Right lung (tissue), 5 donors: ENCODE results near the gene DGCR2. TPM values are rescaled to one million over a fixed set of nuclear protein-coding genes. Genes with fewer than 3 reads are reported as not detected.
"Not testable (repeated sequence)": the region's sequence is repeated elsewhere in the genome, so short reads cannot be mapped to it uniquely, and the experiment has no call there.

ENCODE experiments used
- DNase-seq, 2 donors: peaks; one replicate each; pipeline ENCODE4 v3.0.0-alpha.2; 2013
- polyA plus RNA-seq, 5 donors: library from polyadenylated mRNA; unstranded; fragments of 120-200 nt; gene quantifications; one replicate each; pipeline versions ENCODE4 v1.2.1 to v1.2.3, GENCODE V29; 2013; ENCODE audit warnings: inconsistent platforms in 1 of 5, low replicate concordance in 1 of 5; ENCODE audit not compliant: insufficient read length in 5 of 5, insufficient read depth in 1 of 5

DGCR2 gene
- polyA plus RNA-seq, 5 donors, result 58.4 to 79.1 (median 59.9) TPM

DNA sequence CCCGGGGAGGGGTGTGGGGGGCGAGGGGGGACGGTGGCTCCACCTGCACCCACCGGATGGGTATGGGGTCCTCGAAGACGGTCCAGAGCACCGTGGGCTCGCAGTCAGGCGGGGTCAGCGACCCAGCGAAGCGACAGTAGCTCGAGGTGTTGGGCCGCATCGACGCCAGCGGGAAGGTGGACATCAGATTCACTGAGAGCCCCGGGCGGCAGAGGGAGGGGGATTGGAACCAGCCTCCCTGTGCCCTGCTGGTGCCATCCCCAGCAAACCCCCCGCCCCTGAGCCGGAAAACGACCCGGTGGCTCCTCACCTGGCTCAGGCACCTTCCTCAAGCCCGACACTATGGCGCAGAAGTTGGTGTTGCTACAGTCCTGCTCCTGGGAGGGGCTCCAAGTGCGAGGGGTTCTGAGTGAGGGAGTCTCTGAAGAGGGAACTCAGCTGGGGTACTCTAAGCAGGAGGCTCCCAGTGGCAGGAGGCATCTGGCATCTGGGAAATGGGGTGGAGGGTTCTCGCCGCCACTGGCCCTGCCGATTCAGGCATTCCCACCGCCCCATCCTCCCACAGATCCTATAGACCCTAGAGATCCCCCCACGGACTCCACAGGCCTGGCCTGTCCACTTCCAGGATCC lies 89.9 kb downstream of the DGCR2 start:
- DNase-seq, result not testable (repeated sequence)

DNA sequence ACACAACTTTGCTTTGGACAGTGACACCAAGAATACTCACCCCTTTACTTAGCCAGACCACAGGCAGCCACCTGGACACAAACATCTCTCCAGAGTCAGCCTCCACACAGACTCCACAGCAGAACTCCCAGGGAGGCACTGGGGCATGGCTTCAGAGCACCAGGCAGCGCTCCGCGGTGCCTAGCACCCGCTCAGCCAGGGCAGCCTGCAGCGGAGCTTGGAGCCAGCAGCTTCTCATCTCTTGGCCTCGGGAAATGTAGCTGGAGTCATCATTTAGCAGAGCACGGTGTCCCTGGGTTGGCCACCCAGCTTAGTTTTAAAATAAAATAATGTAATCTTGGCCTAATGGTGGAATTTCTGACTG lies 91.3 kb downstream of the DGCR2 start:
- not testable (repeated sequence) for DNase-seq

DNA sequence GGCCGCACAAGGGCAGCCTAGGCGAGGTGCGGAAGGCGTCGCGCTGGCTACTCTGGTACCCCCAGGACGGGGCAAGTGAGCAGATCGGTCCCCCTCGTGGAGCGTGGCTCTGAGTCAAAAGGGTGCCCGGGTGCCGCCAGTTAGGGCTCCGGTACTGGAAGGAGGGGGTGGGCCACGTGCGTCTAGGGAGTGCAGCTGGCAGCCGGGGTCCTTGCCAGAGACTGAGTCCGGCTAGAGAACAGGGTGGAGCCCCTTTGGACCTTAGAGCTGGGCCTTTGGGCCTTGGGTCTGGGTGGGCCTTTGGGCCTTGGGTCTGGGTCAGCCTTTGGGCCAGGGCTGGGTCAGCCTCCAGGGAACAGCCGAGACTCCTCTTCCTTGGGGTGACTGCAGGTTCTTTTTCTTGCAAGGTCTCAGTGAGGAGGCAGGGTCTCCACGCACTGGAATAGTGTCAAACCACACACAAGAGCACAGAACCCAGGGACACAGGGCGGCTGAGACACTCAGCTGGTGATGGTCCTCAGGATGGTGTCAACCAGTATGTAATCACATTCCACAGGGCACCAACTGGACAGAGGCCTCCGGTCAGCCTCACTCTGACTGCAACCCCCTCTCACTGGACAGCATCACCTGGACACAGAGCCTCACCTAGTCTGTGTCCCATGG lies 91.9 kb downstream of the DGCR2 start:
- DNase-seq, result not testable (repeated sequence)

DNA sequence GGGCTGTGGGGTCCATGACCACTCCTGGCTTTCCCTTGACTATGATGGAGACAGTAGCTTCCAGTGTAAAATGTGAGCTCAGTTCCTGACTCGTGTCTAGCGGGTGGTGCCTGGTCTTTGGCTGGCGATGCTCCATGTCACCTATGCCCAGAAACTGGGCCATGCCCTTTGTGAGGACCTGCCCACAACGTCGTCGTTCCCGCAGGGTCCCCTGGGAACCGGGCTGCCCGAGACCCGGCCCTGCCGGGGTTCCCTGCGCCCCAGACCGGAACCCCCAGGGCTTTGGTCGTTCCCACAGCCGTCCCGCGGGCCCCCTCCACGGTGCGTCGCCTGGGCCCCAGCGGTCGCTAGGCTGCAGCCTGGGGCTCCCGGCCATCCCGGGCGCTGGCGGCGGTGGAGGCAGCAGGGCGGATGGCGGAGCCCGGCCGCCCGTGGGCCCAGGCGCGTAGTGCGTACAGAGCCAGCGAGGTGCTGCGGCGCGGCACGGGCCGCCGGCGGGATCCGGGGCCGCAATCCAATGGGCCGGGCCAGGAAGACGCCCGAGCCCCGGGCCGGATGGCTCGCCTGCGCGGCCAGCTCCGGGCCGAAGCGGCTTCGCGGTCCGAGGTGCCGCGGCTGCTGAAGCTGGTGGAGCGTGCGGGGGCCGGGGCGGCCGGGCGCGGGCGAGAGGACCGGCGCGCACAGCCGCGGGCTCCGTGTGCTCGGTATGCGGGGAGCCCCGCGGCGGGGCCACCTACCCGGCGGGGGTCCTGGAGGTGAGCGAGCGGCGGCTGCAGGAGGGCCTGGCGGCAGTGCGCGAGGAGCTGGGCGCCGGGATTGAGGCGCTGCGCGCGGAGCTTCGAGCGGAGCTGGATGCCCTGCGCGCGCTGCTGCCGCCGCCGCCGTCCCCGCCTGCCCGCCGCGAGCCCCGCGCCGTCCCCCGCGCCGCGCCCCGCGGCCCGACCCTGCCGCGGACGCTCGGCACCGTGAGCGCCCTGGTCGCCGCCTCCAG lies 92.8 kb downstream of the DGCR2 start:
- DNase-seq, result not testable (repeated sequence)

DNA sequence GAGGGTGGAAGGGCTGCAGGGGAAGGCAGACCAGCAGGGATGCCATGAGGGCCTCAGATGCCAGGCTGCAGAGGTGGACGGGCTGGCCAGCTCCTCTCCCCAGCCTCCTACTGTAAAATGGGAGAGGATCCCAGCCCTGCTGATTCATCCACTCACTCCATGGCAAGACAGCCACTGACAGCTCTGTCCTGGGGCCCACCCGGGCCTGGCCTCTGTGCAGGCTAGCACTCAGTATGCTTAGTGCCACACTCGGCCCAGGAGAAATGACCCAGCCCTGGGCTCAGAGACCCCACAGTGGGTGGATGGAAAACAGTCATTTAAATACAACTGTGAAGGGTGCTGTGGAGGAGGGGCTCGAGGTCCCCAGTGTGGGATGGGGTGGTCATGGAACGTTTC lies 94.2 kb downstream of the DGCR2 start:
- not testable (repeated sequence) for DNase-seq

DNA sequence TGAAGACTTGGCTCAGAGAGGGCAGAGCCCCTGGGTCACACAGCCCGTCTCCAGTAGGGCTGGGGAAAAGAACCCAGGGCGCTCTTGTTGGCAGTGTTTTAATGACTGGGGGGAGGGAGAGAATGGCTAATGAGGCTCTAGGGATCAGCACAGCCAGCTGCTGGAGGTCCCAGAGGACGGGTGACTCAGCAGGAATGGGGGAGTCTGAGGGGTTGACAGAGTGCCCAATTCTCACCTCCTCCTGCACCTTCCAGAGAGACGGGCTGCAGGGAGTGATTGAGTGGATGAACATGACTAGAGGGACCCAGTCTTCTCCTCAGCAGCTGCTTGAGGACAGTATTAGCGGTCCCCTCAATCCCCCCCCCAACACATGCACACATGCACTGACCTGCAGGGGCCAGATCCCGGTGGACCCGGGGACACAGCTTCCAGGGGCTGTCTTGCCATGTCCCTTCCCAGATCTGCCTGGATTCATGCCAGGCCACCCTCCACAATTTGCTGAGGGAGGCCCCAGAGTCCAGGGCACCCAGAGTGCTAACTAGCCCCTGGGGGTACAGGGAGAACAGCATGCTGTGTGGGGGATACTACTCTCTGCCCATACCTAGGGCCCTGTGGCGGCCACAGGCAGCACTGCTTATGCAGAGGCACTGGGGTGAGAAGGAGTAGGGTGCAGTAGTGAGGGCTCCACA lies 94.7 kb downstream of the DGCR2 start:
- not testable (repeated sequence) for DNase-seq

DNA sequence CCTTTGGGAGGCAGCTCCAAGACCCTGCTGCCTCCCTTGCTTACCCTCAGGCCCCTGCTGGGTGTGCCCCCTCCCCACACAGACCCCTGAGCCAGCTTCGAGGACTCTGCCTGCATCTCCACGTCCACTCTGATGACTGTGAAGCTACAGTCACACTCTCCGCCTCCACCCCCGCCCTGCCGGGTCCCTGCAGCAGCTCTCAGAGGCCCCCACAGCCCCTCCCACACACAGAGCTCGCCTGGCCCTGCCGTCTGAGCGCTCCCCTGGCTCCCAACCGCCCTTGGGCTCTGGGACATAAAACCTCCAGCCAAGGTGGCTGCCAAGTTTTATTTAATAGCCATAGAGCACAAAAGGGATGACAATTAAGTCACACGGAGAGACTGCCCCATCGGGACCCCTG lies 96.1 kb downstream of the DGCR2 start:
- DNase-seq, result not testable (repeated sequence)

DNA sequence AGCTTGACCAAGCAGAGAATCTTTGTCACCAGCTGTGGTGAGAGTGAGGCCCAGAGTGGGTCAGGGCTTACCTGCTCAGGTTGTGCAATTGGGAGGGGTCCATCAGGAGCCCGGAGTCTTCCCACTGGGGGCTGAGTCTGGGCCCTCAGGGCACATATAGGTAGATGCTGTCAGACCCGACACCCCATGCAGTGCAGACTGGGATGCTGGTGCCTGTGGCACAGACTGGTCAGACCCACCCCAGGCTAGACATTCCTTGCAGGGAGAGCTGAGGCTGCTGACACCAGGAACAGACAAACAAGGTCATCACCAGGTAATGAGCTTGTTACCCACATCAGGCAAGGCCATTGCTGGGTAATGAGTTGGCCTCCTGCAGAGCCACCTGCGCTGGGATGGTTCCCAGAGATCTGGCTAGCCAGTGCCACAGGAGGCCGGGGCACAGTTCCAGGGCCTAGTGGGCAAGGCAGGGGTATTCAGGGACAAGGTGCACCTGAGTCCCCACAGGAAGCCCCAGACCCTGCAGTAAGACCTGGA lies 97.2 kb downstream of the DGCR2 start:
- DNase-seq, result not testable (repeated sequence)

DNA sequence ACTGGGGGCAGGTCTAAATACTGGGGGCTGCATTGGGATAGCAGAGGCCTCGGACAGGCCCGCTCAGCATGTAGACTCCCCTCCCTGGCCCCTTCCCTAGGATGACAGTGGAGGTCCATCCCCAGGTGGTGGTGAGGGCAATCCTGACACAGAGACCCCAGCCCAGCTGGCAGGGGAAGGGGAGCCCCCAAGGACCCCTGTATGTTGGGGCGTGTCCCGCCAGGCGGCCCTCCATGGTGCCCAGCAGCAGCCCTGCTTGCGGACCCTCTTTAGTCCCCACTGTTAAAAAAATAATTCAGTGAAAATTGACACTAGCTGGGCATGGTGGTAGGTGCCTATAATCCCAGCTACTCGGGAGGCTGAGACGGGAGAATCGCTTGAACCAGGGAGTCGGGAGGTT lies 98.3 kb downstream of the DGCR2 start:
- not testable (repeated sequence) for DNase-seq

DNA sequence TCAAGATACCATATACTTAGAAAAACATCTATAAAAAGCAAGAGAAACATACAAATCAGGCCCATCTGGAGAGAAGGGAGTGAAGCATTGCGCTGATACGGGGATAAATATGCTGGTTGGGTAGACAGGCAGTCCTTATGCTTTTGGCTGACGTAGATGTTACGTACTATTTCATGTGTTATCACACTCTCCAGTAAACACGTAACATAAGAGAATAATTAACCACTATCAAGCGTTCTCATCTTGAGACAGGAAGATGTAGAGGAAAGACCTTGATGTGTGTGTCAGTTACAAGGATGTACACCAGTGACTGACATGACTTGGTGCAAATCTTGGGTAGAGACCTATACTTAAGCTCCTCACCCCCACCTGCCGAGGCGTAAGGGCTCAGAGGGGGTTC lies 99.5 kb downstream of the DGCR2 start:
- DNase-seq, result no peak

DNA sequence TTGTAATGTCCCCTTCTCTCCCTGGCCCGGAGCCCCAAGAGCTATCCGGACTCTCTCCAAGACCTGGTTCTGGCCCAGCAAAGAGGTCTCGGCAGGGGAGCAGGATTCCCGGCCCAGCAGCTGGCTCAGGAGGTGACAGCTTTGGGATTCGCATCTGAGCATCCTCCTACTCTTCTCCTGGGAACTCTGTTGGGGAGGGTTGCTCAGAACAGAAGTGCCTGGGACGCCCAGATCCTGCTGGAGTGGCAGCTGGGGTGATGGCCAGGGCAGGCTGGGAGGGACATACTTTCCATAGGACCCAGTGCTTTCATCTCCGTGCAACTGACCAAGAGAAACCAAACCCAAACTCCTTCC lies 102.6 kb downstream of the DGCR2 start:
- no peak for DNase-seq

DNA sequence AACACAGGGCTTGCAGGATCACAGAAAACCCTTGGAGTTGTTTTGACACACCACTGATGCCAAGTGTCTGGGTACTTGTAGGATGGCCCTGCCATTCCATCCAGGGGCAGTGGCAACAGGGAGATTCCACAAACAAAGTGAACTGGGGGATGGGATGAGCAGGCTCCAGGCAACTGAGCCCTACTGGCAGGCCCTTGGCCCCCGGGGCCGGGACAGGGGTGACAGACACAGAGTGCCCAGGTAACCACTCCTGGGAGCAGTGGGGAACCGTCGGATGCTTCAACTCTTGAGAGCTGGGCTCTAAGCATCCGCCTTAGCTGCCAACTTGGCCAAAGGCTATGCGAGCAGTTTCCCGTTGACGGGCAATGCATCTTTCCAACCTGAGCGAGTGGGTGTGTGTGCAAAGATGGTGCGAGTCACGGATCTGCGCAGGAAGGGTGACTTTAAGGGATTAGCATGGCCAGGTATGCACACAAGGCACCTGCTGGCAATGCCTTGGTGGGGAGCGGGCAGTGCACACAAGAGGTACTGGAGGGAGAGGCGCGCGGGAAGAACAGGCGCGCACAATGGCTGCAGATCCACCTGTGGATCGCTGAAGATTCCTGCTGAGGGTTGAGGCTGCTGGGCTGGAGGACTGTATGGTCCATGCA lies 103.1 kb downstream of the DGCR2 start:
- no peak for DNase-seq

DNA sequence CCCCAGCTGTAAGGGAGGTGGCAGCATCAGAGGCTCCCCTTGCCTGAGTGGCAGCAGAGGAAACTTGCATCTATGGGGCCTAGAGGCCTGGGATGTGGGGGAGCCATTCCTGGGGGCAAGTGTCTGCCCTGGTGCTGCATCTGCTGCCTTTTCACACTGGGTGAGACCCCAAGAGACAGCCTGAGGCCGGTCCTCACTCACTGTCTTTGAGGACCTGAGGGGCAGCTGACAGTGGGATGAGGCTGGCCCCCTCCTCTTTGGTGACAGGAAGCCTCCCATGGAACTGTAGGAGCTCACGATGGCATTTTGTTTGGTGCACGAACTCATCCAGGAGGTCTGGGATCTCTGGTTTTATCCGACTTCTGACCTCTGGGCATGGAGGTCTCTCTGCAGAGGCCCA lies 104.0 kb downstream of the DGCR2 start:
- DNase-seq, result no peak

DNA sequence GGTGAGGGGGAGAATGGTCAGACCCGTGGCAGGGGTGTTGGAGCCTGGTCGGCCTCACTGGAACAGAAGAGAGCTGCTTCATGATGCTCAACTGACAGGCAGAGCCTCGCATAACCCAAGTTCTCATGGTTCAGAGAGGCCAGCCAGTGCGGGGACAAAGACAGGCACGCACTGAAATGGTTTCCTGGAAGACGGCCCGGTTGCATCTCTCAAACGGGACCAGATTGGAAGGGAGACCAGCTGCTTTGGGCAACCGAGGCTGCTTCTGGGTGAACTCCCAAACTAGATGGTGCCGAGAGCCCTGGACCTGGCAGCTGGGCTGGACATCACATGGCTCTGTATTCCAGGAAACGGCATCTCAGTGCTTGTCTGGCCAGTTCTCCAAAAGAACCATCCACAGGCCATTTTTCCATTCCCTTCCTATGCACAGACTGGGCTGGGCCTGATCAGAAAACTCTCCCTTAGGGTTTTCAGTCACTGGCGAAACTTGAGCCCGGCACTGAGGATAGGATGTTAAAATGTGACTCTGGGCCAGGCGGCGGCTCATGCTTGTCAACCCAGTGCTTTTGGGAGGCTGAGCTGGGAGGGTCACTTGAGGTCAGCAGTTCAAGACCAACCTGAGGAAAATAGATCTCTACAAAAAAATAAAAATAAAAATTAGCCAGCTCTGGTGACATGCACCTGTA lies 106.0 kb downstream of the DGCR2 start:
- DNase-seq, result no peak

DNA sequence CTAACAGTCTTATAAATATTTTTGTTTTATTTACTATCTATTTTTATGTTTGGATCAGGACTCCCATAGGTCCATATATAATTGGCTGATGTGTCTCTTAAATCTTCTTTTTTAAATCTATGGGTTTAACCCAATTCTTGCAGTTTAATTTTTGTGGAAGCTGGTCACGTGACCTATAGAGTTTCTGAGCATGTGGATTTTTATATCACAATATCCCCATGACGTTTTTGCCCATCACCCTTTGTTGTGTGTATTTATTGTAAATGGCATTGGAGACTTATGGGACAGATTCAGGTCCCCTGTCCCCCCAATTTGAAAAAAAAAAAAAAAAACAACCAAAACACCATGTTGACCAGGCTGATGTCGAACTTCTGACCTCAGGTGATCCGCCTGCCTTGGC lies 107.3 kb downstream of the DGCR2 start:
- DNase-seq, result no peak

DNA sequence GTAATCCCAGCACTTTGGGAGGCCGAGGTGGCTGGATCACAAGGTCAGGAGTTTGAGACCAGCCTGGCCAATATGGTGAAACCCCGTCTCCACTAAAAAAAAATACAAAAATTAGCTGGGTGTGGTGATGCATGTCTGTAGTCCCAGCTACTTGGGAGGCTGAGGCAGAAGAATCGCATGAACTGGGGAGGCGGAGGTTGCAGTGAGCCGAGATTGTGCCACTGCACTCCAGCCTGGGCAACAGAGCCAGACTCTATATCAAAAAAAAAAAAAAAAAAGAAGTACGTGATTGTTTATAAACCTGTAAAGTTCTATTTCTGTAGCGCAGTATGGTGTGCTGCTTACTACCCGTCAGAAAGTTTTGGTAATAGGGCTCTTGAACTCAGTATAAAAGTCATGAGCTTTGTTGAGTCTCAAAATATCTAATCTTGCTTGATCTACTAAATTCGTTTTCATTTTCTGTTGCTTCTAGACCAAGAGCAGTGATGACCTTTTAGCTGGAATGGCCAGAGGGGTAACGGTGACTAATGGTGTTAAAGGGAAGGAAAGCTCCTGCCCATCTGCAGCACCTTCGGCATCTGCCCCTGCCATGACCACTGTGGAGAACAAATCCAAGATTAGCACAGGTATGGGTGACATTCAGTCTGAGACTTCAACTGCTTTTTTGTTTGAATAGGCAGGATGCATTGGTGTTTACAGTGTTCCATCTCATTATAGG lies 108.2 kb downstream of the DGCR2 start:
- DNase-seq, result not testable (repeated sequence)

DNA sequence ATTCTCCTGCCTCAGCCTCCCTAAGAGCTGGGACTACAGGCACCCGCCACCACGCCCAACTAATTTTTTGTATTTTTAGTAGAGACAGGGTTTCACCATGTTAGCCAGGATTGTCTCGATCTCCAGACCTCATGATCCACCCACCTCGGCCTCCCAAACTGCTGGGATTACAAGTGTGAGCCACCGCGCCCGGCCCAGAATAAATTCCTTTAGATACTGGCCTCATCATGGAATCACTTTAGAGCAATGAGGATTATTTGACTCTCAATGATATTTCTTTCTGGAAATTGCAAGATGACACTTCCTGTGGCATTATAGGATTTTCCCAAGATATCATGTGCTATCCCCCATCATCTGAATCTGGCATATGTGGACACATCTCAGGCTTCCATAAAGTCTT lies 108.8 kb downstream of the DGCR2 start:
- DNase-seq, result not testable (repeated sequence)

DNA sequence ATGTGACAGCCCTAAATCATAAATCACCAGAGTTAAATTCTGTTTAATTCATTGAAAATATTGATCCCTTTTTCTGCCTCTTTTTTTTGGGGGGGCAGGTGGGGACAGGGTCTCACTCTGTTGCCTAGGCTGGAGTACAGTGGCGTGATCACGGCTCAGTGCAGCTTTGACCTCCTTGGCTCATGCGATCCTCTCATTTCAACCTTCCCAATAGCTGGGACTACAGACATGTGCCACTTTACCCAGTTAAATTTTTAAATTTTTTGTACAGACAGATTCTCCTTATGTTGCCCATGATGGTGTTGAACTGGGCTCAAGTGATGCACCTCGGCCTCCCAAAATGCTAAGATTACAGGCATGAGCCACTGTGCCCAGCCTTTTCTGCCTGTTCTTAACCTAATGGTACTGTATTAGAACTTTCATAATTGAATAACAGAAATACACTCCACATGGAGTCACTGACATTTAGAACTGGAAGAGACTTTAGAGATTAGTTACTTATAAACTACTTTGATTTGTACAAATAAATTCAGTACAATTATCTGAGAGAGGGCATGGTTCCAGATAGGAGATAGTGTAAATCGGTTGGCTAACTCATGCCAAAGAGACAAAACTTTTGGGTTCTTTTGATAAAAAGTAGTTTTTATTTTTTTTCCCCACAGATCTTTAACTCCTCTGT lies 109.8 kb downstream of the DGCR2 start:
- DNase-seq, result no peak

DNA sequence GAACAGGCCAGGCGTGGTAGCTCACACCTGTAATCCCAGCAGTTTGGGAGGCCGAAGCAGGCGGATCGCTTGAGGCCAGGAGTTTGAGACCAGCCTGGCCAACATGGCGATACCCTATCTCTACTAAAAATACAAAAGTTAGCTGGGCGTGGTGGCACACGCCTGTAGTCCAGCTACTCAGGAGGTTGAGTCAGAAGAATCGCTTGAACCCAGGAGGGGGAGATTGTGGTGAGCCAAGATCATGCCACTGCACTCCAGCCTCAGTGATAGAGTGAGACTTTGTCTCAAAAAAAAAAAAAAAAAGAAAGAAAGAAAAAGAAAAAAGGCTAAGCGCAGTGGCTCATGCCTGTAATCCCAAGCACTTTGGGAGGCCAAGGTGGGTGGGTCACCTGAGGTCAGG lies 110.6 kb downstream of the DGCR2 start:
- DNase-seq, result not testable (repeated sequence)
